Measurements from ENCODE around the gene CBFA2T3.

The CBFA2T3 gene

GRCh38 chr16:88839745-88840599 is 137.0 kb downstream of the CBFA2T3 start:
- DNase-seq (ENCODE audit: low read depth in 2 of 2), result no peak

GRCh38 chr16:88839026-88839529 is 137.9 kb downstream of the CBFA2T3 start:
- DNase-seq (ENCODE audit: low read depth in 2 of 2), result no peak

GRCh38 chr16:88838566-88838965 is 138.4 kb downstream of the CBFA2T3 start:
- DNase-seq (ENCODE audit: low read depth in 2 of 2), result no peak

GRCh38 chr16:88837806-88838205 is 139.2 kb downstream of the CBFA2T3 start:
- DNase-seq (ENCODE audit: low read depth in 2 of 2), result no peak

- no peak for DNase-seq (ENCODE audit: low read depth in 2 of 2)
Measured at GRCh38 chr16:88836791-88837190, 140.2 kb downstream of the CBFA2T3 start.

- DNase-seq (ENCODE audit: low read depth in 2 of 2), result no peak
Measured at GRCh38 chr16:88835818-88836217, 141.2 kb downstream of the CBFA2T3 start.

GRCh38 chr16:88835383-88835782 is 141.6 kb downstream of the CBFA2T3 start:
- DNase-seq (ENCODE audit: low read depth in 2 of 2), result no peak

- DNase-seq (ENCODE audit: low read depth in 2 of 2), result no peak
Measured at GRCh38 chr16:88834670-88835069, 142.3 kb downstream of the CBFA2T3 start.

GRCh38 chr16:88833086-88833485 is 143.9 kb downstream of the CBFA2T3 start:
- no peak for DNase-seq (ENCODE audit: low read depth in 2 of 2)

- no peak for DNase-seq (ENCODE audit: low read depth in 2 of 2)
Measured at GRCh38 chr16:88831838-88832237, 145.2 kb downstream of the CBFA2T3 start.

- no peak for DNase-seq (ENCODE audit: low read depth in 2 of 2)
Measured at GRCh38 chr16:88830783-88831182, 146.2 kb downstream of the CBFA2T3 start.

- DNase-seq (ENCODE audit: low read depth in 2 of 2), result no peak
Measured at GRCh38 chr16:88830258-88830657, 146.7 kb downstream of the CBFA2T3 start.

- DNase-seq (ENCODE audit: low read depth in 2 of 2), result no peak
Measured at GRCh38 chr16:88828711-88829110, 148.3 kb downstream of the CBFA2T3 start.

GRCh38 chr16:88827727-88828126 is 149.3 kb downstream of the CBFA2T3 start:
- no peak for DNase-seq (ENCODE audit: low read depth in 2 of 2)

- no peak for DNase-seq (ENCODE audit: low read depth in 2 of 2)
Measured at GRCh38 chr16:88826070-88826840, 150.8 kb downstream of the CBFA2T3 start.

- no peak for DNase-seq (ENCODE audit: low read depth in 2 of 2)
Measured at GRCh38 chr16:88825146-88825545, 151.9 kb downstream of the CBFA2T3 start.

All from activated CD8-positive, alpha-beta memory T cell treated with anti-CD3 and anti-CD28 coated beads for 4 hours (primary cell).